HFF-Myc (cell line): Measurements from ENCODE around the gene ACP5.

Experiments used
- DNase-seq: peaks from one replicate; pipeline ENCODE4 v3.0.0-alpha.2; 2011; ENCODE audit warnings: low read depth; ENCODE audit errors: extremely low read depth
- H3K4me3 ChIP-seq: replicated peaks from 2 replicates; pipeline ENCODE4 v1.5.1; 2011; ENCODE audit warnings: low read depth, mild to moderate bottlenecking, control low read depth, low read length
- TF ChIP-seq, protein P1 (sequence below): IDR thresholded peaks from 2 replicates; pipeline ENCODE4 v1.5.1; 2012; ENCODE audit warnings: mild to moderate bottlenecking, low read depth, low read length, control low read depth; ENCODE audit errors: missing control alignments

Gene ACP5

GRCh38 chr19:11552666-11553372, 24.6 kb downstream of the ACP5 start:
- DNase-seq: no peak

GRCh38 chr19:11551603-11552235, 25.7 kb downstream of the ACP5 start:
- DNase-seq: no peak
- no peak overlapping the region for H3K4me3 ChIP-seq
- TF ChIP-seq, protein P1, sequence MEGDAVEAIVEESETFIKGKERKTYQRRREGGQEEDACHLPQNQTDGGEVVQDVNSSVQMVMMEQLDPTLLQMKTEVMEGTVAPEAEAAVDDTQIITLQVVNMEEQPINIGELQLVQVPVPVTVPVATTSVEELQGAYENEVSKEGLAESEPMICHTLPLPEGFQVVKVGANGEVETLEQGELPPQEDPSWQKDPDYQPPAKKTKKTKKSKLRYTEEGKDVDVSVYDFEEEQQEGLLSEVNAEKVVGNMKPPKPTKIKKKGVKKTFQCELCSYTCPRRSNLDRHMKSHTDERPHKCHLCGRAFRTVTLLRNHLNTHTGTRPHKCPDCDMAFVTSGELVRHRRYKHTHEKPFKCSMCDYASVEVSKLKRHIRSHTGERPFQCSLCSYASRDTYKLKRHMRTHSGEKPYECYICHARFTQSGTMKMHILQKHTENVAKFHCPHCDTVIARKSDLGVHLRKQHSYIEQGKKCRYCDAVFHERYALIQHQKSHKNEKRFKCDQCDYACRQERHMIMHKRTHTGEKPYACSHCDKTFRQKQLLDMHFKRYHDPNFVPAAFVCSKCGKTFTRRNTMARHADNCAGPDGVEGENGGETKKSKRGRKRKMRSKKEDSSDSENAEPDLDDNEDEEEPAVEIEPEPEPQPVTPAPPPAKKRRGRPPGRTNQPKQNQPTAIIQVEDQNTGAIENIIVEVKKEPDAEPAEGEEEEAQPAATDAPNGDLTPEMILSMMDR: peak; percentile 55

More at GRCh38 chr19:11552666-11553372, 24.6 kb downstream of the ACP5 start:
- TF ChIP-seq, protein P1: no peak
- H3K4me3 ChIP-seq: no peak overlapping the region

DNA sequence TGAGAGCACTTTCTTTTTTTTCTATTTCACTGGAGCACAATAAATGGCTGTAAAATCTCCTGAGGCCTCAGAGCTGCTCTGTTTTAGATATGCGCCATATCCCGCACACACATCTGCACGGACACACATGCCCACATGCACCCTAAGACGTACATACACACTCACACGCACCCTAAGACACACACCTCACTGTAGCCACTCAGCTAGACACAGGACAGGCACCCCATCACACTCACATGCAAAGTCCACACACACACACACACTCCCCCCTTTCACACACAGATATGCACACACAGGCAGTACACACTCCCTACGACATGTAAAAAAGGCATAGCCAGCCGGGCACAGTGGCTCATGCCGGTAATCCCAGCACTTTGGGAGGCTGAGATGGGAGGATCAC, 27.2 kb downstream of the ACP5 start:
- no peak overlapping the region for H3K4me3 ChIP-seq
- no peak for DNase-seq
- TF ChIP-seq, protein P1: no peak

DNA sequence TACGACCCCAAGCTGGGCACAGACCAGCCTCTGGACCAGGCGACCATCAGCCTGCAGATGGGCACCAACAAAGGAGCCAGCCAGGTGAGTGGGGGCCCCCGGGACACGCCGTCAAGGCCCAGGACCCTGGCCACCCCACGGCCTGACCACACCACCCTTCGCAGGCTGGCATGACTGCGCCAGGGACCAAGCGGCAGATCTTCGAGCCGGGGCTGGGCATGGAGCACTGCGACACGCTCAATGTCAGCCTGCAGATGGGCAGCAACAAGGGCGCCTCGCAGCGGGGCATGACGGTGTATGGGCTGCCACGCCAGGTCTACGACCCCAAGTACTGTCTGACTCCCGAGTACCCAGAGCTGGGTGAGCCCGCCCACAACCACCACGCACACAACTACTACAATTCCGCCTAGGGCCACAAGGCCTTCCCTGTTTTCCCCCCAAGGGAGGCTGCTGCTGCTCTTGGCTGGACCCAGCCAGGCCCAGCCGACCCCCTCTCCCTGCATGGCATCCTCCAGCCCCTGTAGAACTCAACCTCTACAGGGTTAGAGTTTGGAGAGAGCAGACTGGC, 28.0 kb downstream of the ACP5 start:
- DNase-seq: no peak
- no peak overlapping the region for H3K4me3 ChIP-seq
- TF ChIP-seq, protein P1: no peak

DNA sequence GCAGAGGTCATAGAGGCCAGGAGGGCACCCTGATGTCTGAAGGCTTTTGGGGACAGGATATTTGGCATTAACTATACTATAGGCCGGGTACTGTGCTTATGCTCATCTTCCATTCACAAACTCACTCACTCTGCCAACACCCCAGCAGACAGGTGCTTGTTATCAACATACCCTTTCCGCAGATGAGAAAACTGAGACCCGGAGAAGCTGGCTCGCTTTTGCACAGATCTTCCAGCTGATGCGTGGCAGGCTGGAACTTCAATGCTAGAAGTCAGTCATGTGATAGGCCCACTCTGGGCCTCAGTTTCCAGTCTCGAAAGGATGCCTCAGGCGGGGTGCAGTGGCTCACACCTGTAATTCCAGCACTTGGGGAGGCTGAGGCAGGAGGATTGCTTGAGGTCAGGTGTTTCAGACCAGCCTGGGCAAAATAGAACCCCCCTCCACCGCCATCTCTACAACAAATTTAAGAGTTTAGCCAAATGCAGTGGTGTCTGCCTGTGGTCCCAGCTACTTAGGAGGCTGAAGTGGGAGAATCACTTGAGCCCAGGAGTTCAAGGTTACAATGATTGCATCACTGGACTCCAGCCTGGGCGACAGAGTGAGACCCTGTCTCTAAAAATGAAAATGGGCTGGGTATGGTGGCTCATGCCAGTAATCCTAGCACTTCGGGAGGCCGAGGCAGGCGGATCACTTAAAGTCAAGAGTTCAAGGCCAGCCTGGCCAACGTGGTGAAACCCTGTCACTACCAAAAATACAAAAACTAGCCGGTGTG, 29.3 kb downstream of the ACP5 start:
- H3K4me3 ChIP-seq: no peak overlapping the region

GRCh38 chr19:11541238-11541637, 36.2 kb downstream of the ACP5 start:
- no peak for DNase-seq
- no peak overlapping the region for H3K4me3 ChIP-seq
- TF ChIP-seq, protein P1: no peak

More for the DNA sequence above, 29.3 kb downstream of the ACP5 start:
- TF ChIP-seq, protein P1: no peak
- no peak for DNase-seq
